ENCODE measurements around the gene SH2D3A.

GRCh38 chr19:6743066-6743465 is 24.2 kb downstream of the SH2D3A start:
- TF ChIP-seq SUZ12 (IDR thresholded peaks at IDR 0.05; ENCODE audit: low read length) = no peak
- TF ChIP-seq CBX5 (IDR thresholded peaks at IDR 0.05; ENCODE audit: low read depth, low read length) = no peak

Data from H1 (cell line).